Measurements from ENCODE around the gene CHMP4A. TPM values are rescaled to one million over a fixed set of nuclear protein-coding genes. Genes with fewer than 3 reads are reported as not detected.
"Not testable (repeated sequence)": the region's sequence is repeated elsewhere in the genome, so short reads cannot be mapped to it uniquely, and the experiment has no call there.

CHMP4A gene
- total and polyA plus RNA-seq, 2 donors, result 22.5 to 111 TPM

- H3K27ac ChIP-seq (ENCODE audit: low read depth), result no peak overlapping the region
- no peaks in the 10 kb centered on the region for H3K4me1 ChIP-seq (ENCODE audit: insufficient read depth)
- no peak for DNase-seq (ENCODE audit: extremely low spot score)
- 90% methylated on average over 19 of the region's 19 CpGs for WGBS
- H3K36me3 ChIP-seq (ENCODE audit: insufficient read depth), result no peaks in the 10 kb centered on the region
- no peak overlapping the region for H3K4me3 ChIP-seq (ENCODE audit: low read depth, low read length)
Measured at GRCh38 chr14:24254630-24255392, 41.5 kb upstream of the CHMP4A start.

- Histone ChIP-seq H3K27ac (ENCODE audit: low read depth) (no peak overlapping the region), H3K4me1 (ENCODE audit: insufficient read depth) (no peaks in the 10 kb centered on the region), H3K4me3 (ENCODE audit: low read depth, low read length) (no peak overlapping the region), H3K36me3 (ENCODE audit: insufficient read depth) (no peaks in the 10 kb centered on the region)
- WGBS, result 81% methylated on average over 7 of the region's 7 CpGs
- DNase-seq (ENCODE audit: extremely low spot score), result no peak
Measured at GRCh38 chr14:24253936-24254335, 40.6 kb upstream of the CHMP4A start.

GRCh38 chr14:24252289-24253124, 39.2 kb upstream of the CHMP4A start:
- no peaks in the 10 kb centered on the region for H3K36me3 ChIP-seq (ENCODE audit: insufficient read depth)
- H3K4me3 ChIP-seq (ENCODE audit: low read depth, low read length), result no peak overlapping the region
- no peak overlapping the region for H3K27ac ChIP-seq (ENCODE audit: low read depth)
- no peaks in the 10 kb centered on the region for H3K4me1 ChIP-seq (ENCODE audit: insufficient read depth)
- no peak for DNase-seq (ENCODE audit: extremely low spot score)
- WGBS, result 78% methylated on average over 11 of the region's 11 CpGs

GRCh38 chr14:24251880-24252288, 38.6 kb upstream of the CHMP4A start:
- no peak overlapping the region for H3K4me3 ChIP-seq (ENCODE audit: low read depth, low read length)
- 80% methylated on average over 1 of the region's 1 CpG for WGBS
- no peak overlapping the region for H3K27ac ChIP-seq (ENCODE audit: low read depth)
- H3K4me1 ChIP-seq (ENCODE audit: insufficient read depth), result no peaks in the 10 kb centered on the region
- DNase-seq (ENCODE audit: extremely low spot score), result no peak
- no peaks in the 10 kb centered on the region for H3K36me3 ChIP-seq (ENCODE audit: insufficient read depth)

- H3K36me3 ChIP-seq (ENCODE audit: insufficient read depth), result no peaks in the 10 kb centered on the region
- no peaks in the 10 kb centered on the region for H3K4me1 ChIP-seq (ENCODE audit: insufficient read depth)
- no peak for DNase-seq (ENCODE audit: extremely low spot score)
- 56% methylated on average over 4 of the region's 4 CpGs for WGBS
- no peak overlapping the region for H3K27ac ChIP-seq (ENCODE audit: low read depth)
- no peak overlapping the region for H3K4me3 ChIP-seq (ENCODE audit: low read depth, low read length)
Measured at GRCh38 chr14:24250354-24250753, 37.1 kb upstream of the CHMP4A start.

GRCh38 chr14:24249230-24250021, 36.1 kb upstream of the CHMP4A start:
- Histone ChIP-seq H3K27ac (ENCODE audit: low read depth) (no peak overlapping the region), H3K4me1 (ENCODE audit: insufficient read depth) (no peaks in the 10 kb centered on the region), H3K4me3 (ENCODE audit: low read depth, low read length) (no peak overlapping the region), H3K36me3 (ENCODE audit: insufficient read depth) (no peaks in the 10 kb centered on the region)
- 75% methylated on average over 13 of the region's 13 CpGs for WGBS
- no peak for DNase-seq (ENCODE audit: extremely low spot score)

- Histone ChIP-seq H3K27ac (ENCODE audit: low read depth) (no peak overlapping the region), H3K4me1 (ENCODE audit: insufficient read depth) (no peaks in the 10 kb centered on the region), H3K4me3 (ENCODE audit: low read depth, low read length) (no peak overlapping the region), H3K36me3 (ENCODE audit: insufficient read depth) (no peaks in the 10 kb centered on the region)
- WGBS, result 72% methylated on average over 7 of the region's 7 CpGs
- DNase-seq (ENCODE audit: extremely low spot score), result no peak
Measured at GRCh38 chr14:24247422-24247821, 34.1 kb upstream of the CHMP4A start.

GRCh38 chr14:24246765-24247212, 33.5 kb upstream of the CHMP4A start:
- Histone ChIP-seq H3K4me1 (ENCODE audit: insufficient read depth) (no peaks in the 10 kb centered on the region), H3K27ac (ENCODE audit: low read depth) (no peak overlapping the region), H3K36me3 (ENCODE audit: insufficient read depth) (no peaks in the 10 kb centered on the region), H3K4me3 (ENCODE audit: low read depth, low read length) (no peak overlapping the region)
- WGBS, result 90% methylated on average over 3 of the region's 3 CpGs
- no peak for DNase-seq (ENCODE audit: extremely low spot score)

GRCh38 chr14:24245350-24245749, 32.1 kb upstream of the CHMP4A start:
- not testable (repeated sequence) for DNase-seq (ENCODE audit: extremely low spot score); H3K4me1 ChIP-seq (ENCODE audit: insufficient read depth); H3K27ac ChIP-seq (ENCODE audit: low read depth); H3K36me3 ChIP-seq (ENCODE audit: insufficient read depth); H3K4me3 ChIP-seq (ENCODE audit: low read depth, low read length)
- 92% methylated on average over 11 of the region's 11 CpGs for WGBS

GRCh38 chr14:24243336-24243836, 30.1 kb upstream of the CHMP4A start:
- H3K4me3 ChIP-seq (ENCODE audit: low read depth, low read length), result peak overlapping the region; percentile 71
- 59% methylated on average over 10 of the region's 10 CpGs for WGBS

GRCh38 chr14:24241829-24242443, 28.6 kb upstream of the CHMP4A start:
- Histone ChIP-seq H3K4me1 (ENCODE audit: insufficient read depth) (no peaks in the 10 kb centered on the region), H3K27ac (ENCODE audit: low read depth) (peak overlapping the region; percentile 98), H3K4me3 (ENCODE audit: low read depth, low read length) (peak overlapping the region; percentile 71), H3K36me3 (ENCODE audit: insufficient read depth) (peaks cover 3% of the 10 kb centered on the region)
- under 1% methylated on average over 39 of the region's 39 CpGs for WGBS
- peak; percentile 88 for DNase-seq (ENCODE audit: extremely low spot score)

More at GRCh38 chr14:24243336-24243836, 30.1 kb upstream of the CHMP4A start:
- no peak for DNase-seq (ENCODE audit: extremely low spot score)
- Histone ChIP-seq H3K4me1 (ENCODE audit: insufficient read depth) (no peaks in the 10 kb centered on the region), H3K27ac (ENCODE audit: low read depth) (peak overlapping the region; percentile 87), H3K36me3 (ENCODE audit: insufficient read depth) (peaks cover 3% of the 10 kb centered on the region)

GRCh38 chr14:24240110-24240918, 27.0 kb upstream of the CHMP4A start:
- Histone ChIP-seq H3K4me1 (ENCODE audit: insufficient read depth) (no peaks in the 10 kb centered on the region), H3K4me3 (ENCODE audit: low read depth, low read length) (no peak overlapping the region), H3K27ac (ENCODE audit: low read depth) (no peak overlapping the region), H3K36me3 (ENCODE audit: insufficient read depth) (peaks cover 3% of the 10 kb centered on the region)
- WGBS, result 92% methylated on average over 9 of the region's 9 CpGs
- DNase-seq (ENCODE audit: extremely low spot score), result no peak

Data from urinary bladder (tissue), 4 donors.